SK-N-SH (cell line): ENCODE results near the gene NXPE3.

ENCODE experiments used
- EP300 ChIP-seq, 2 experiments: IDR thresholded peaks; 2 replicates each; pipeline versions ENCODE4 v1.4.0 to v1.6.1; 2012; ENCODE audit warnings: borderline replicate concordance in 1 of 2, low read depth in 1 of 2, low read length in 1 of 2
- FOSL2 ChIP-seq: IDR thresholded peaks from 2 replicates; pipeline ENCODE4 v1.4.0; 2012; ENCODE audit warnings: low read depth, mild to moderate bottlenecking, moderate library complexity, borderline replicate concordance
- GABPA ChIP-seq: IDR thresholded peaks from 2 replicates; pipeline ENCODE4 v1.4.0; 2012; ENCODE audit warnings: low read depth, mild to moderate bottlenecking
- NRF1 ChIP-seq: IDR thresholded peaks from 2 replicates; pipeline ENCODE4 v1.6.1; 2012; ENCODE audit warnings: low read depth, mild to moderate bottlenecking, low read length
- POLR2AphosphoS5 ChIP-seq: IDR thresholded peaks from 2 replicates; pipeline ENCODE4 v1.6.1; 2012; ENCODE audit warnings: low read depth, low read length
- RCOR1 ChIP-seq: fragments of 150-350 bp; IDR thresholded peaks from 2 replicates; pipeline ENCODE4 v1.6.1; 2017; ENCODE audit warnings: antibody characterized with exemption, low read length
- YY1 ChIP-seq: IDR thresholded peaks from 2 replicates; pipeline ENCODE4 v1.4.0; 2012; ENCODE audit warnings: low read depth, mild to moderate bottlenecking
- TF ChIP-seq, protein P1 (sequence below): IDR thresholded peaks from 2 replicates; pipeline ENCODE4 v1.4.0; 2012; ENCODE audit warnings: low read depth, borderline replicate concordance
- TF ChIP-seq, protein P2 (sequence below): fragments of 200-600 bp; sonication (generic); IDR thresholded peaks from 2 replicates; pipeline ENCODE4 v1.6.1; 2017; ENCODE audit warnings: antibody characterized with exemption, mild to moderate bottlenecking, moderate library complexity
- TF ChIP-seq, protein P3 (sequence below): IDR thresholded peaks from 2 replicates; pipeline ENCODE4 v1.4.0; 2012; ENCODE audit warnings: low read depth
- TF ChIP-seq, protein P4 (sequence below): IDR thresholded peaks from 2 replicates; pipeline ENCODE4 v1.4.0; 2012; ENCODE audit warnings: low read depth, borderline replicate concordance
- TF ChIP-seq, protein P5 (sequence below): fragments of 150-350 bp; IDR thresholded peaks from 2 replicates; pipeline ENCODE4 v1.6.1; 2017; ENCODE audit warnings: antibody characterized with exemption, low read length, low read depth, borderline replicate concordance

DNA sequence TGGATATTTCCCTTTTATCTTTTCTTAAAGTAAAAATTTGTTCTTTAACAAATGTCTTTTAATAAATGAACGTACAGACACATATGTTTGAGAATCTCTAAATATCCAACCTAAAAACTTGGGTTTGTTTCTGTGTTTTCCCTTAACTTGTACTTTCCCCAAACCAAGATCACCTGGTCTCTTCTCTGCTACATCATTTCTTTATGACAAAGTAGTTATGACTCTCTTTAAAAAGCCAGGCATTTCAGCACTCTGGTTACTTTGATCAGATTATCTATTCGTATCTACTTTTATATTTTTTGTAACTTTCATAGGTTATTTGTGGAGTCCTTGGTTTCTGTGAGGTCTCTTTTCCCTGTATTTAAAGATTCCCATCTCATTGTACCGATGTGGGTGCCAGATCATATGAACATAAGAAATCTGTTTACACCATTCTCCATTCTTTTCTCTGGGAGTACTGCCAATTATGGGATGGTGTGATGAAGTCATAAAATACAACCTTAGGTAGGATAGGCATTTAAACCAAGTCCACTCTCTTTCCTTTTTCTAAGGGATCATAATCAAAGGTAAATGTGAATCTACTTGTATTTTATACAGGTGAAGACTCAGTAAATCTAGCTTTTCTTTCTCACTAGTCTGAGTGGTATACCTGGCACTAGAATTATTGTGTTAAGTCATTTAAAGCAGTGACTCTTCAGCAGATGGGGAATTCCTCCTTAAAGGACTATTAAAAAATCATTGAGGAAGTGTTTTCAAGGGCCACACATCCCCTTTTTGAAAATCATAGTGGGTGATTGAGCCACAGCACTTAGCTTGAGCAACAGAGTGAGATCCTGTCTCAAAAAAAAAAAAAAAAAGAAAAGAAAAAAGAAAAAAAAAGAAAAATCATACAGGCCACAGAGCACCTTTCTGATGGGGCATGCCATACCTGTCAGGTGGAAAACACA, 57.9 kb downstream of the NXPE3 start:
- TF ChIP-seq NRF1: no peak
- TF ChIP-seq RCOR1: no peak
- TF ChIP-seq YY1: no peak
- no peak for TF ChIP-seq EP300 (IDR thresholded peaks at IDR 0.05; ENCODE audit: borderline replicate concordance in 1 of 2, low read depth in 1 of 2, low read length in 1 of 2)
- TF ChIP-seq, protein P1, sequence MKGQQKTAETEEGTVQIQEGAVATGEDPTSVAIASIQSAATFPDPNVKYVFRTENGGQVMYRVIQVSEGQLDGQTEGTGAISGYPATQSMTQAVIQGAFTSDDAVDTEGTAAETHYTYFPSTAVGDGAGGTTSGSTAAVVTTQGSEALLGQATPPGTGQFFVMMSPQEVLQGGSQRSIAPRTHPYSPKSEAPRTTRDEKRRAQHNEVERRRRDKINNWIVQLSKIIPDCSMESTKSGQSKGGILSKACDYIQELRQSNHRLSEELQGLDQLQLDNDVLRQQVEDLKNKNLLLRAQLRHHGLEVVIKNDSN: no peak
- TF ChIP-seq, protein P2, sequence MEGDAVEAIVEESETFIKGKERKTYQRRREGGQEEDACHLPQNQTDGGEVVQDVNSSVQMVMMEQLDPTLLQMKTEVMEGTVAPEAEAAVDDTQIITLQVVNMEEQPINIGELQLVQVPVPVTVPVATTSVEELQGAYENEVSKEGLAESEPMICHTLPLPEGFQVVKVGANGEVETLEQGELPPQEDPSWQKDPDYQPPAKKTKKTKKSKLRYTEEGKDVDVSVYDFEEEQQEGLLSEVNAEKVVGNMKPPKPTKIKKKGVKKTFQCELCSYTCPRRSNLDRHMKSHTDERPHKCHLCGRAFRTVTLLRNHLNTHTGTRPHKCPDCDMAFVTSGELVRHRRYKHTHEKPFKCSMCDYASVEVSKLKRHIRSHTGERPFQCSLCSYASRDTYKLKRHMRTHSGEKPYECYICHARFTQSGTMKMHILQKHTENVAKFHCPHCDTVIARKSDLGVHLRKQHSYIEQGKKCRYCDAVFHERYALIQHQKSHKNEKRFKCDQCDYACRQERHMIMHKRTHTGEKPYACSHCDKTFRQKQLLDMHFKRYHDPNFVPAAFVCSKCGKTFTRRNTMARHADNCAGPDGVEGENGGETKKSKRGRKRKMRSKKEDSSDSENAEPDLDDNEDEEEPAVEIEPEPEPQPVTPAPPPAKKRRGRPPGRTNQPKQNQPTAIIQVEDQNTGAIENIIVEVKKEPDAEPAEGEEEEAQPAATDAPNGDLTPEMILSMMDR: no peak
- no peak for TF ChIP-seq FOSL2
- no peak for TF ChIP-seq POLR2AphosphoS5
- TF ChIP-seq GABPA: no peak
- TF ChIP-seq, protein P3, sequence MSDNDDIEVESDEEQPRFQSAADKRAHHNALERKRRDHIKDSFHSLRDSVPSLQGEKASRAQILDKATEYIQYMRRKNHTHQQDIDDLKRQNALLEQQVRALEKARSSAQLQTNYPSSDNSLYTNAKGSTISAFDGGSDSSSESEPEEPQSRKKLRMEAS: no peak
- TF ChIP-seq, protein P4, sequence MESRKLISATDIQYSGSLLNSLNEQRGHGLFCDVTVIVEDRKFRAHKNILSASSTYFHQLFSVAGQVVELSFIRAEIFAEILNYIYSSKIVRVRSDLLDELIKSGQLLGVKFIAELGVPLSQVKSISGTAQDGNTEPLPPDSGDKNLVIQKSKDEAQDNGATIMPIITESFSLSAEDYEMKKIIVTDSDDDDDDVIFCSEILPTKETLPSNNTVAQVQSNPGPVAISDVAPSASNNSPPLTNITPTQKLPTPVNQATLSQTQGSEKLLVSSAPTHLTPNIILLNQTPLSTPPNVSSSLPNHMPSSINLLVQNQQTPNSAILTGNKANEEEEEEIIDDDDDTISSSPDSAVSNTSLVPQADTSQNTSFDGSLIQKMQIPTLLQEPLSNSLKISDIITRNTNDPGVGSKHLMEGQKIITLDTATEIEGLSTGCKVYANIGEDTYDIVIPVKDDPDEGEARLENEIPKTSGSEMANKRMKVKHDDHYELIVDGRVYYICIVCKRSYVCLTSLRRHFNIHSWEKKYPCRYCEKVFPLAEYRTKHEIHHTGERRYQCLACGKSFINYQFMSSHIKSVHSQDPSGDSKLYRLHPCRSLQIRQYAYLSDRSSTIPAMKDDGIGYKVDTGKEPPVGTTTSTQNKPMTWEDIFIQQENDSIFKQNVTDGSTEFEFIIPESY: no peak
- TF ChIP-seq, protein P5, sequence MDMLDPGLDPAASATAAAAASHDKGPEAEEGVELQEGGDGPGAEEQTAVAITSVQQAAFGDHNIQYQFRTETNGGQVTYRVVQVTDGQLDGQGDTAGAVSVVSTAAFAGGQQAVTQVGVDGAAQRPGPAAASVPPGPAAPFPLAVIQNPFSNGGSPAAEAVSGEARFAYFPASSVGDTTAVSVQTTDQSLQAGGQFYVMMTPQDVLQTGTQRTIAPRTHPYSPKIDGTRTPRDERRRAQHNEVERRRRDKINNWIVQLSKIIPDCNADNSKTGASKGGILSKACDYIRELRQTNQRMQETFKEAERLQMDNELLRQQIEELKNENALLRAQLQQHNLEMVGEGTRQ: no peak
